IMR-90 (cell line): ENCODE data around the gene CD2.

ENCODE experiments used
- MXI1 ChIP-seq: IDR thresholded peaks from 2 replicates; pipeline ENCODE4 v1.6.1; 2012; ENCODE audit warnings: low read depth, mild to moderate bottlenecking, low read length, moderate library complexity, borderline replicate concordance
- POLR2A ChIP-seq: IDR thresholded peaks from 2 replicates; pipeline ENCODE4 v1.6.1; 2012; ENCODE audit warnings: mild to moderate bottlenecking, low read depth, low read length
- TF ChIP-seq, protein P1 (sequence below): conservative IDR thresholded peaks from 2 replicates; pipeline ENCODE4 v1.5.1; 2012; ENCODE audit warnings: mild to moderate bottlenecking, low read depth, low read length, improper control_type of control experiment

DNA sequence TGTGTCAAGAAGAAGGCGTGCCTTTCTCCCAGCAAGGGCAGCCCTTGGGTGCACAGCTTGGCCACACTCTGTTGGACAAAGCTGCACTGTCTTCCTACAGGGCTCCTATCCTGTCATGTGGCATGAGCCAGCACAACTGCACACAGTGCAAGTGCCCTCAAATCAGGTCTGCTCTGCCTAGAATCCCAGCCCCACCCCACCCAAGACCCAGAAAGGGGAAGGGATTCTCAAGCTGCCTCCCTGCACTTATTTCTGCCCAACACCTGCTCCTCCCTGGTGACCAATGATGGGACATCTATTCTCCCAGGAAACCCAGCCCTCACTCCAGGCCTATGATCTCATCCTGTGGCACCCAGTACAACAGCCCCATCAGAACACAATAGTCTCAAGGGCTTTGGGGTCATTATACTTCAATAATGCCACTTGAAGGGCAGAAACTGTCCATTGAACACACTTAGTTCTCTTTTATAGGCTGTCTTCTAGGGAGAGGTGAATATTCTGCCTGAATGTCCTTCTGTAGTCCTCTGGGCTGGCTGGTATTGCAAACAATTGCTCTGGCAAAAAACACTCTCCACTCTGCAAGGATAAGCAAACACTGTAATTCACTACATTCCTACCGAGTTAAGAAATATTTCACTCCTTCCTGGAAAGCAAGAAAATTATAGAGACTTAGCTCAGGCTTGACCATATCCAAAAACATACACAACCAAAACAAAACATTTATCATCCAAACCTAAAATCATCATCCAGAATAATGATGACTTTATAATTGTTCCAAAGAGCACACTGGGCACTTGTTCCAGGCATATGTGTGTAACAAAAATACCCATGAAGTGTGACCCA lies 43.6 kb upstream of the CD2 start:
- TF ChIP-seq, protein P1, sequence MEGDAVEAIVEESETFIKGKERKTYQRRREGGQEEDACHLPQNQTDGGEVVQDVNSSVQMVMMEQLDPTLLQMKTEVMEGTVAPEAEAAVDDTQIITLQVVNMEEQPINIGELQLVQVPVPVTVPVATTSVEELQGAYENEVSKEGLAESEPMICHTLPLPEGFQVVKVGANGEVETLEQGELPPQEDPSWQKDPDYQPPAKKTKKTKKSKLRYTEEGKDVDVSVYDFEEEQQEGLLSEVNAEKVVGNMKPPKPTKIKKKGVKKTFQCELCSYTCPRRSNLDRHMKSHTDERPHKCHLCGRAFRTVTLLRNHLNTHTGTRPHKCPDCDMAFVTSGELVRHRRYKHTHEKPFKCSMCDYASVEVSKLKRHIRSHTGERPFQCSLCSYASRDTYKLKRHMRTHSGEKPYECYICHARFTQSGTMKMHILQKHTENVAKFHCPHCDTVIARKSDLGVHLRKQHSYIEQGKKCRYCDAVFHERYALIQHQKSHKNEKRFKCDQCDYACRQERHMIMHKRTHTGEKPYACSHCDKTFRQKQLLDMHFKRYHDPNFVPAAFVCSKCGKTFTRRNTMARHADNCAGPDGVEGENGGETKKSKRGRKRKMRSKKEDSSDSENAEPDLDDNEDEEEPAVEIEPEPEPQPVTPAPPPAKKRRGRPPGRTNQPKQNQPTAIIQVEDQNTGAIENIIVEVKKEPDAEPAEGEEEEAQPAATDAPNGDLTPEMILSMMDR, result no peak
- TF ChIP-seq MXI1 (no peak), POLR2A (no peak)
